Gastroesophageal sphincter (tissue), 4 donors: ENCODE measurements around the gene KDM2B. TPM values are rescaled to one million over a fixed set of nuclear protein-coding genes. Genes with fewer than 3 reads are reported as not detected.

Experiments
- ATAC-seq: fragments of 150-250 bp; one replicate; pipeline ENCODE4 v1.9.1; 2016; ENCODE audit warnings: mild to moderate bottlenecking, moderate library complexity
- H3K27ac ChIP-seq, 4 donors: fragments of 200-600 bp; sonication (generic) in 3 of 4; 1 replicate in 3 of 4; 2 replicates in 1 of 4; pipeline ENCODE4 v1.5.1; 2016 to 2019
- H3K27me3 ChIP-seq: fragments of 200-600 bp; sonication (generic); one replicate; pipeline ENCODE4 v1.5.1; 2019
- H3K36me3 ChIP-seq, 2 donors: fragments of 200-600 bp; sonication (generic); one replicate each; pipeline ENCODE4 v1.5.1; 2019; ENCODE audit warnings: control low read depth in 1 of 2
- H3K4me1 ChIP-seq, 3 donors: fragments of 200-600 bp; sonication (generic); 1 replicate in 2 of 3; 2 replicates in 1 of 3; pipeline ENCODE4 v1.5.1; 2016 to 2019; ENCODE audit warnings: control low read depth in 2 of 3
- H3K4me3 ChIP-seq, 2 donors: fragments of 200-600 bp; sonication (generic); one replicate each; pipeline ENCODE4 v1.5.1; 2019; ENCODE audit warnings: mild to moderate bottlenecking in 1 of 2, moderate library complexity in 1 of 2
- H3K9me3 ChIP-seq, 3 donors: fragments of 200-600 bp; sonication (generic); one replicate each; pipeline ENCODE4 v1.5.1; 2017 to 2019; ENCODE audit warnings: control low read depth in 2 of 3
- CTCF ChIP-seq, 4 experiments: fragments of 200-600 bp in 2 of 4; fragments of 450-650 bp in 2 of 4; sonication (generic) in 1 of 4; IDR thresholded peaks; one replicate each; pipeline ENCODE4 v1.5.1; 2017 to 2019; ENCODE audit warnings: antibody characterized with exemption in 4 of 4, mild to moderate bottlenecking in 2 of 4, moderate library complexity in 2 of 4
- EP300 ChIP-seq: sonication (generic); formaldehyde crosslinking; IDR thresholded peaks from one replicate; pipeline ENCODE4 v1.6.1; 2017; ENCODE audit warnings: antibody characterized with exemption, mild to moderate bottlenecking
- POLR2A ChIP-seq, 2 donors: fragments of 450-650 bp; IDR thresholded peaks; one replicate each; pipeline ENCODE4 v1.6.1; 2017; ENCODE audit warnings: antibody characterized with exemption in 2 of 2, mild to moderate bottlenecking in 2 of 2, moderate library complexity in 1 of 2
- POLR2AphosphoS5 ChIP-seq: sonication (generic); formaldehyde crosslinking; IDR thresholded peaks from one replicate; pipeline ENCODE4 v1.6.1; 2017; ENCODE audit warnings: antibody characterized with exemption
- WGBS, 2 donors: methylation state at CpG; one replicate each; pipeline ENCODE4 v1.1.5; 2018; ENCODE audit warnings: low coverage in 1 of 2; 5-methylcytosine and 5-hydroxymethylcytosine counted together
- total RNA-seq, 4 donors: library from RNA; depleted of rRNA; stranded (reverse); fragments of >200 nt; gene quantifications; one replicate each; pipeline ENCODE4 v1.1.0, GENCODE V29; 2016

KDM2B gene
- total RNA-seq, 4 donors from 2014 or later: 10.0 to 26.5 (median 15.0) TPM

DNA sequence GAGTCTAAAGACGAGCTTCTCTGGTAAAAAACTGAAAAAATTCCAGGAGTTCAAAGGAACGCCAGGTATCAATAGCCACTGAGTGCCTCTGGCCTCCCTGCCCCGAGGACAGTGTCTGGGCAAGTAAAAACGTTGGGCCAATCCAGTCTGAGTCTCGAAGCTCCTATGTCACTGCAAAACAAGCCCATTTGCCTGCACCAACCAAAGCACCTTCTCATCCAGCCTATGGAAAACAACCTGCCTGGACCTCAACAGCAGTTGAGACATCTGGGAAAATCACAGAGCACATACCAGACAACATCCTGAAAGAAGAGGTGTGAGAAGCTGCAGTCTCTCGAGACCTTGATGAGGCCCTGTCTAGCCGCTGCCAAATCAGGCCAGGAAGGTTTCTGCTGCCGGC lies 124.3 kb downstream of the KDM2B start:
- Histone ChIP-seq H3K4me3 (no peak overlapping the region), H3K27ac (no peak overlapping the region), H3K27me3 (no peaks in the 10 kb centered on the region), H3K9me3 (no peaks in the 10 kb centered on the region), H3K36me3 (peaks cover 0 to 13% of the 10 kb centered on the region in 2 donors), H3K4me1 (peaks cover 0 to 16% (median 0%) of the 10 kb centered on the region in 3 donors)
- no peak for ATAC-seq
- TF ChIP-seq EP300 (no peak), POLR2A (IDR thresholded peaks at IDR 0.05) (no peak), CTCF (IDR thresholded peaks at IDR 0.05) (no peak), POLR2AphosphoS5 (no peak)
- 53 to 78% methylated on average over 3 to 6 of the region's 8 CpGs for WGBS, 2 donors

- Histone ChIP-seq H3K4me3 (no peak overlapping the region), H3K9me3 (no peaks in the 10 kb centered on the region), H3K27ac (no peak overlapping the region), H3K27me3 (no peaks in the 10 kb centered on the region), H3K4me1 (peaks cover 0 to 16% (median 0%) of the 10 kb centered on the region in 3 donors), H3K36me3 (peaks cover 0 to 15% of the 10 kb centered on the region in 2 donors)
- no peak for ATAC-seq
- WGBS, 2 donors: 73 to 90% methylated on average over 2 to 11 of the region's 23 CpGs
- no peak for TF ChIP-seq POLR2AphosphoS5
- TF ChIP-seq CTCF (IDR thresholded peaks at IDR 0.05): no peak
- no peak for TF ChIP-seq EP300
- no peak for TF ChIP-seq POLR2A (IDR thresholded peaks at IDR 0.05)
Measured at GRCh38 chr12:121455766-121456420, 124.9 kb downstream of the KDM2B start.

DNA sequence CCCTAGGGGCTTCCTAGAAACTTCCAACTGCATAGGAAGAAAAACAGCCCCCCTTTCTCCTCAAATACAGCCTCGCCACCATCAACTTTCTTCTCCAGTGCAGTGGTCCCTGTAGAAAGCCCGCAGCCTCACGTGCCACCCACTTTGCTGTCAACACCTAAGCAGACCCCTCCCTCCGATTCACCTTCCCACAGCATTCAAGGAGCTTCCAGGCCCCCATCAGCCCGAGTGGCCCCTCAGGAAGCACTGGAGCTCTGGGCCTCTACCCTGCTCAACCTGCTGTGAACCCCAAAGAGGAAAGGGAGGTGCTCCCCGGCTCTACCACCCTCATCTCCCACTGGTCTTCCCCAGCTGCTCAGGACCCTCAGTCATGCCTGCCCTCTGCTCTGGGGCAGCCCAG lies 125.9 kb downstream of the KDM2B start:
- Histone ChIP-seq H3K27ac (no peak overlapping the region), H3K36me3 (peaks cover 0 to 18% of the 10 kb centered on the region in 2 donors), H3K4me3 (no peak overlapping the region), H3K4me1 (peaks cover 0 to 16% (median 0%) of the 10 kb centered on the region in 3 donors), H3K27me3 (no peaks in the 10 kb centered on the region), H3K9me3 (no peaks in the 10 kb centered on the region)
- WGBS, 2 donors: 90% methylated on average over 2 of the region's 6 CpGs; no CpG with 5 or more reads in 1 of the 2 donors
- ATAC-seq: no peak
- TF ChIP-seq POLR2A (IDR thresholded peaks at IDR 0.05) (no peak), CTCF (IDR thresholded peaks at IDR 0.05) (no peak), POLR2AphosphoS5 (no peak), EP300 (no peak)

GRCh38 chr12:121453629-121454028 lies 127.2 kb downstream of the KDM2B start:
- Histone ChIP-seq H3K27me3 (no peaks in the 10 kb centered on the region), H3K4me1 (peaks cover 0 to 16% (median 0%) of the 10 kb centered on the region in 3 donors), H3K36me3 (peaks cover 0 to 18% of the 10 kb centered on the region in 2 donors), H3K27ac (no peak overlapping the region), H3K4me3 (no peak overlapping the region), H3K9me3 (no peaks in the 10 kb centered on the region)
- TF ChIP-seq EP300 (no peak), CTCF (IDR thresholded peaks at IDR 0.05) (no peak), POLR2AphosphoS5 (no peak), POLR2A (IDR thresholded peaks at IDR 0.05) (no peak)
- no peak for ATAC-seq
- WGBS, 2 donors: 84% methylated on average over 6 of the region's 18 CpGs; no CpG with 5 or more reads in 1 of the 2 donors

GRCh38 chr12:121452985-121453360 lies 127.8 kb downstream of the KDM2B start:
- no CpG with 5 or more reads among the region's 39 CpGs for WGBS, 2 donors
- no peak for ATAC-seq
- peaks cover 0 to 18% of the 10 kb centered on the region in 2 donors for H3K36me3 ChIP-seq
- no peaks in the 10 kb centered on the region for H3K9me3 ChIP-seq
- TF ChIP-seq CTCF (IDR thresholded peaks at IDR 0.05) (no peak), POLR2A (IDR thresholded peaks at IDR 0.05) (no peak), POLR2AphosphoS5 (no peak), EP300 (no peak)
- H3K27ac ChIP-seq: peak overlapping the region in 1 of 4 donors; percentile 17
- peaks cover 0 to 16% (median 0%) of the 10 kb centered on the region in 3 donors for H3K4me1 ChIP-seq
- no peak overlapping the region for H3K4me3 ChIP-seq
- no peaks in the 10 kb centered on the region for H3K27me3 ChIP-seq
